GM12891 (cell line): ENCODE measurements around the gene TSPAN2.

ENCODE experiments used
- DNase-seq: peaks from one replicate; pipeline ENCODE4 v3.0.0; 2011; ENCODE audit warnings: low spot score; ENCODE audit not compliant: insufficient read length
- FAIRE-seq: peaks from 2 replicates; lab custom pipeline; 2011; peaks lifted over from hg19 to GRCh38; lab: Jason Lieb, UNC
- PAX5 ChIP-seq: IDR thresholded peaks from 2 replicates; pipeline ENCODE4 v1.6.1; 2011; ENCODE audit warnings: low read length, moderate library complexity, mild to moderate bottlenecking; ENCODE audit not compliant: insufficient read depth, severe bottlenecking
- POLR2A ChIP-seq: IDR thresholded peaks from 2 replicates; pipeline ENCODE4 v1.6.1; 2011; ENCODE audit warnings: low read depth, low read length, control low read depth
- POLR2AphosphoS5 ChIP-seq: IDR thresholded peaks from 2 replicates; pipeline ENCODE4 v1.6.1; 2011; ENCODE audit warnings: low read depth, low read length, control low read depth
- POU2F2 ChIP-seq: IDR thresholded peaks from 2 replicates; pipeline ENCODE4 v1.6.1; 2011; ENCODE audit warnings: low read depth, mild to moderate bottlenecking, control low read depth, low read length, moderate library complexity
- SPI1 ChIP-seq: IDR thresholded peaks from 2 replicates; pipeline ENCODE4 v1.6.1; 2011; ENCODE audit warnings: low read depth, low read length, control low read depth
- TAF1 ChIP-seq: IDR thresholded peaks from 2 replicates; pipeline ENCODE4 v1.6.1; 2011; ENCODE audit warnings: low read depth, low read length, control low read depth

Gene TSPAN2

DNA sequence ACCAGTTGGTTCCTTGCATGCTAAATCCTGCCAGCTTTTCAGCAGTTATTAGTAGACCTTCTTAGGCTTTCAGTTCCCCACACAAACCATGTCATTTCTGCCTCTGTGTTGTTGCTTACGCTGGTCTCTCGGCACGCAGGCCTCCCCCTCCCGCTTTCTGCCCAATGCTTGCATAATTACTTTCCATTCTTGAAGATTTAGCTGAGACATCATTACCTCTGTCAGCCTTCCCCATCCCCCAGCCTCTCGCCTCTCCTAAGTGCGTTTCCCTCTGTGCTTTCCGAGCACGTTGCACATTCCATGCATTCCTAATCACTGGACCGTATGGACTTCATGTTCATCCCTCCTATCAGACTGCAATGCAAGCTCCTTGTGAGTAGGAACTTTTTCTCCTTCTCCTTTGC is 32.9 kb downstream of the TSPAN2 start:
- no peak for DNase-seq
- TF ChIP-seq SPI1 = no peak
- no peak for TF ChIP-seq TAF1
- no peak for TF ChIP-seq PAX5
- no peak for TF ChIP-seq POLR2AphosphoS5
- no peak for TF ChIP-seq POU2F2
- no peak for TF ChIP-seq POLR2A
- no peak for FAIRE-seq

GRCh38 chr1:115052454-115053083 is 36.7 kb downstream of the TSPAN2 start:
- DNase-seq (peak; percentile 22), FAIRE-seq (peak; percentile 88)
- TF ChIP-seq POLR2AphosphoS5 = no peak
- no peak for TF ChIP-seq POU2F2
- no peak for TF ChIP-seq PAX5
- no peak for TF ChIP-seq SPI1
- no peak for TF ChIP-seq POLR2A
- no peak for TF ChIP-seq TAF1

- TF ChIP-seq TAF1 (no peak), POU2F2 (no peak), POLR2AphosphoS5 (no peak), SPI1 (no peak), POLR2A (no peak), PAX5 (no peak)
- FAIRE-seq (no peak), DNase-seq (no peak)
Measured at GRCh38 chr1:115051850-115052249, 37.5 kb downstream of the TSPAN2 start.

DNA sequence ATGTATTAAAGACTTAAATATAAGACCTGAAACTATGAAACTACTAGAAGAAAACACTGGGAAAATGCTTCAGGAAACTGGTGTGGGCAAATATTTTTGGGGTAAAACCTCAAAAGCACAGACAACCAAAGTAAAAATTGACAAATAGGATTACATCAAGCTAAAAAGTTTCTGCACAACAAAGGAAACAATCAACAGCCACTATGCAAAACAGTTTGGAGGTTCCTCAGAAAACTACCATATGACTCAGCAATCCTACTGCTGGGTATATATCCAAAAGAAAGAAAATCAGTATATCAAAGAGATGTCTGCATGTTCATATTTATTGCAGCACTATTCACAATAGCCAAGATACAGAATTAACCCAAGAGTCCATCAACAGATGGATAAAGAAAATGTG is 42.6 kb downstream of the TSPAN2 start:
- no peak for FAIRE-seq
- no peak for DNase-seq
- TF ChIP-seq POLR2A (no peak), POU2F2 (no peak), SPI1 (no peak), POLR2AphosphoS5 (no peak), PAX5 (no peak), TAF1 (no peak)

- FAIRE-seq = no peak
- no peak for DNase-seq
Measured at GRCh38 chr1:115041654-115042053, 47.6 kb downstream of the TSPAN2 start.

GRCh38 chr1:115040501-115040900 is 48.8 kb downstream of the TSPAN2 start:
- FAIRE-seq = no peak
- DNase-seq = no peak
- TF ChIP-seq PAX5 (no peak), SPI1 (no peak), POLR2AphosphoS5 (no peak), TAF1 (no peak), POLR2A (no peak), POU2F2 (no peak)

More at GRCh38 chr1:115041654-115042053, 47.6 kb downstream of the TSPAN2 start:
- TF ChIP-seq POLR2A (no peak), POU2F2 (no peak), SPI1 (no peak), TAF1 (no peak)

DNA sequence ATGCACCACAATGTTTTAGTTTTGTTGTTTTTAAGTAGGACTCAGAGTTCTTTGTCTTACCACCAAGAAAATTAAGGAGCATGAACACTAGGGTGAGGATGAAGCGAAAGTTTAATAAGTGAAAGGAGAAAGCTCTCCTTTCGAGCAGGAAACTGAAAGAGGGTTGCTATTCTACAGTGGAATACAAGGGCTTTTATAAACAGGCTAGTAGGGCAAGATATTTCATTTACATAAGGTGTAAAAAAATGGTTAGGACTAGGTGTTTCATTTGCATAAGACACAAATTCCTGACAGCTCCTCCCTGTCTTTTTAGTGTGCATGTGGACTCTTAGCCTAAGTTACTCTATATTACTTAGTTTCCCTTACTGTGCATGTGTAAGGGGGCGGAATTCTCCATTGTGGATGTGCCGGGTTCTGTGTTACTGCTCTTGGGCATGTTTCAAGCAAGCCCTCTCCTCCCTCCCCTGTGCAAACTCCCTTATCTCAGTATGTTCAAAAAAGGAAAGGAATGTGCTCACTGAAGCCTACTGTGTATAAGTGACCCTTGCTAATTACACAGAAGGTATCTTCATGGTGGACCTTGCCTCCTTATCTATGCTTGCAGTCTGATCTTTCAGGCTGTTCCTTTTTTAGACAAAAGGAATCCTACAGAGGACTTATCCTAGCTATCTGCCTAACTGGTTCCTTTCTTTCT is 52.3 kb downstream of the TSPAN2 start:
- no peak for FAIRE-seq
- TF ChIP-seq SPI1 = no peak
- TF ChIP-seq TAF1 = no peak
- no peak for TF ChIP-seq PAX5
- TF ChIP-seq POLR2A = no peak
- no peak for TF ChIP-seq POLR2AphosphoS5
- TF ChIP-seq POU2F2 = no peak
- DNase-seq = no peak

DNA sequence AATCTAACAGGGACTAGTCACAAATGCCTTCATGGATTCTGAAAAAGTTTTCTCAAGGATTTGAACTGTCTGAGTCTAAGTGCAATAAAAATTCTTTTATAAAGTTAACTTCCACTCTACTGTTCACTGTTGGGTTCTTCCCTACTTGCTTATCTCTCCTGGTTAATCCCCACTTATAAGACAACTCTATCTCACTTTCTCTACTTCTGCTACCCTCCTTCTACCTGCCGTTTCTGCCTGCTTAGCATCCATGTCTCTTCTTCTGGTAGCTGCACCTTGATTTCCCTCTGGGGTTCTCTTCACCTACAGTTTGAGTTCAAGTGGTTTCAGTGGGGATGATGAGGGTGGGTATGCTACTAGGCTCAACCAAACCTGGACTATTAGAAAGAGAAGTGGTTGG is 53.7 kb downstream of the TSPAN2 start:
- no peak for DNase-seq
- FAIRE-seq = no peak
- TF ChIP-seq TAF1 (no peak), PAX5 (no peak), POU2F2 (no peak)

DNA sequence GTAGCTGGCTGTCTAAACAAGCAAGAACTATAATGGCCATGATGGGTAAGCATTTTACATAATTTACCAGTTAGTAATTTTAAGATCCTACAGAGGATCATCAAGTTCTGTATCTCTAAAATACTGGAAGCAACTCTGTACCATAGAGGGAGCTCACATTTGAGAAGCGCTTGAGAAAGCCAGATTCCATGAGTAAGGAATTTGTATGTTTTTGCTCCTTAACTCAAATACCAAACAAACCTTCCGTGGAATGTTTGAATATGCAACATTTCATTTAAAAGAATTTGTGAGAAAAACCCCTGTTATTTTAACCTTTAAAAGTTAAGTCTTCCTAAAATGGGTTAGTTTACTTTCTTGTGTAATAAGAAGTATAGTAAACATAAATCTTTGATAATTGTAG is 57.7 kb downstream of the TSPAN2 start:
- DNase-seq (no peak), FAIRE-seq (no peak)
- no peak for TF ChIP-seq TAF1
- no peak for TF ChIP-seq SPI1
- no peak for TF ChIP-seq POLR2A
- no peak for TF ChIP-seq POLR2AphosphoS5
- no peak for TF ChIP-seq POU2F2
- no peak for TF ChIP-seq PAX5

DNA sequence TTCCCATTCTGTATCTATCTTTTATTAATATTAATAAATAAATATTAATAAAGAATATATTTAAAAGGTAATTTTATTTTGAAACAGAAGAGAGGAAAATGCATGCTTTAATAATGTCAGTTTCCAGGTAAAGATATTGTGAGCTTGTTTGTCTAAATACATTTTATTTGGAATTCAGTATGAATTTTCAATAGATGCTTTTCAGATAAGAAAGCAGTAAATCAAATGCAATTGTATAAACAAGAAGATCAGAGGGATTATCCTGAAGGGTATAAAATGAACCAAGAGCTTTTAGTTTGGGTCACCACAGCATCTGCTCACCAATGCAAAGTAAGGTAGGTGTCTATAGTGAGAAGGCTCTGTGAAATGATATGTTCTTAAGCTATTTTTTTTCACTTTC is 59.8 kb downstream of the TSPAN2 start, which contains the start of gene TSHB:
Gene TSHB (plus strand): TSS at position 301 of the 400 bp plus-strand sequence. CDS start 3,537 bp downstream, outside the sequence.
- no peak for DNase-seq
- no peak for TF ChIP-seq PAX5
- TF ChIP-seq POU2F2 = no peak
- no peak for TF ChIP-seq POLR2AphosphoS5
- no peak for TF ChIP-seq POLR2A

More for the DNA sequence above, 59.8 kb downstream of the TSPAN2 start, which contains the start of gene TSHB:
- FAIRE-seq = no peak
